Measurements from ENCODE around the gene AKT1. TPM values are rescaled to one million over a fixed set of nuclear protein-coding genes. Genes with fewer than 3 reads are reported as not detected.

AKT1 gene
- polyA plus RNA-seq, 12 donors: 133 to 212 (median 155) TPM; not detected in 1

- DNase-seq: no peak
Observed at GRCh38 chr14:104776961-104777807, 18.4 kb downstream of the AKT1 start.

- no peak for DNase-seq
Observed at GRCh38 chr14:104776481-104776880, 19.1 kb downstream of the AKT1 start.

GRCh38 chr14:104775073-104775489, 20.5 kb downstream of the AKT1 start:
- DNase-seq: no peak

- DNase-seq: no peak
Observed at GRCh38 chr14:104774453-104775072, 21.0 kb downstream of the AKT1 start.

- DNase-seq: no peak
Observed at GRCh38 chr14:104773505-104774452, 21.8 kb downstream of the AKT1 start.

GRCh38 chr14:104772707-104773504, 22.6 kb downstream of the AKT1 start:
- no peak for DNase-seq

GRCh38 chr14:104771918-104772706, 23.4 kb downstream of the AKT1 start:
- DNase-seq: no peak

GRCh38 chr14:104771374-104771773, 24.2 kb downstream of the AKT1 start:
- DNase-seq: no peak

GRCh38 chr14:104770851-104771272, 24.7 kb downstream of the AKT1 start:
- DNase-seq: no peak

GRCh38 chr14:104770072-104770579, 25.4 kb downstream of the AKT1 start:
- DNase-seq: no peak

GRCh38 chr14:104769324-104770071, 26.1 kb downstream of the AKT1 start:
- DNase-seq: no peak

GRCh38 chr14:104768437-104769323, 26.9 kb downstream of the AKT1 start:
- peak; percentile 90 for DNase-seq

GRCh38 chr14:104767634-104767918, 28.0 kb downstream of the AKT1 start:
- no peak for DNase-seq

- no peak for DNase-seq
Observed at GRCh38 chr14:104766863-104767633, 28.5 kb downstream of the AKT1 start.

GRCh38 chr14:104766256-104766862, 29.2 kb downstream of the AKT1 start:
- no peak for DNase-seq

GRCh38 chr14:104765517-104765916, 30.0 kb downstream of the AKT1 start:
- no peak for DNase-seq

Data from muscle of arm (tissue), 12 donors.